Kidney (tissue), 14 donors: Measurements from ENCODE around the gene COL6A2. TPM values are rescaled to one million over a fixed set of nuclear protein-coding genes. Genes with fewer than 3 reads are reported as not detected.

Source experiments
- DNase-seq, 5 donors: peaks; one replicate each; pipeline ENCODE4 v3.0.0-alpha.2; 2013 to 2020
- FAIRE-seq: peaks from 2 replicates; lab custom pipeline; 2012; peaks lifted over from hg19 to GRCh38; lab: Jason Lieb, UNC
- H3K27ac ChIP-seq, 2 donors: one replicate each; pipeline ENCODE4 v1.7.0; 2013; ENCODE audit warnings: low read depth in 2 of 2, low read length in 2 of 2, inconsistent platforms in 1 of 2
- H3K27me3 ChIP-seq: one replicate; pipeline ENCODE4 v1.7.1; 2013; ENCODE audit warnings: low read length, inconsistent platforms; ENCODE audit not compliant: control insufficient read depth, insufficient read depth
- H3K36me3 ChIP-seq, 3 donors: one replicate each; pipeline versions ENCODE4 v1.7.0 to v1.7.1; 2013; ENCODE audit warnings: low read length in 3 of 3, control low read depth in 1 of 3, inconsistent platforms in 1 of 3; ENCODE audit not compliant: insufficient read depth in 3 of 3, control insufficient read depth in 2 of 3
- H3K4me1 ChIP-seq, 3 donors: one replicate each; pipeline versions ENCODE4 v1.7.0 to v1.7.1; 2013; ENCODE audit warnings: low read length in 3 of 3, inconsistent platforms in 1 of 3, low read depth in 1 of 3; ENCODE audit not compliant: control insufficient read depth in 2 of 3, insufficient read depth in 2 of 3
- H3K4me3 ChIP-seq, 3 donors: one replicate each; pipeline versions ENCODE4 v1.7.0 to v1.8.1; 2013; ENCODE audit warnings: low read length in 3 of 3, control low read depth in 1 of 3, inconsistent platforms in 1 of 3
- H3K9ac ChIP-seq, 3 donors: one replicate each; pipeline versions ENCODE4 v1.7.0 to v1.7.1; 2013; ENCODE audit warnings: low read length in 3 of 3, control low read depth in 1 of 3, inconsistent platforms in 1 of 3
- H3K9me3 ChIP-seq, 3 donors: one replicate each; pipeline versions ENCODE4 v1.7.0 to v1.7.1; 2013; ENCODE audit warnings: low read length in 3 of 3, control low read depth in 1 of 3, inconsistent platforms in 1 of 3; ENCODE audit not compliant: control insufficient read depth in 2 of 3, insufficient read depth in 1 of 3
- intact Hi-C: fragments of 100-400 bp; cut with DNase I; formaldehyde crosslinking; loops from one replicate; pipeline ENCODE4 v1.11.1; 2022
- polyA plus RNA-seq: library from polyadenylated mRNA; stranded (reverse); fragments of 350-450 nt; fragmentation: Illumina TruSeq; extraction: RNeasy Lipid Tissue Mini Kit (QIAGEN cat#74804); gene quantifications from one replicate; pipeline ENCODE4 v1.2.3, GENCODE V29; 2014; ENCODE audit warnings: low read depth, low replicate concordance; ENCODE audit not compliant: insufficient read depth
- total RNA-seq: library from RNA; stranded (reverse); fragmentation: NEBNext Ultra II Directional; extraction: Animal tissue kit (Norgen Biotek cat#: 25700); gene quantifications from one replicate; pipeline ENCODE4 v1.2.1, GENCODE V29; 2021
- TF ChIP-seq, protein P1 (sequence below): IDR thresholded peaks from 3 replicates; pipeline ENCODE4 v1.5.1; 2012; ENCODE audit warnings: mild to moderate bottlenecking, moderate library complexity, borderline replicate concordance; ENCODE audit not compliant: insufficient read depth; ENCODE audit errors: extremely low read depth
- donor health status: control.
- donor health status: control.
- donor health status: control.
- donor health status: control.
- donor health status: control.
- donor health status: DM: yes; HTN: yes; CAD: no.
- donor health status: Normal renal cell carcinoma (clear cell type).

The COL6A2 gene
- total and polyA plus RNA-seq, 2 donors from 2014 or later: 52.4 to 174 TPM

DNA sequence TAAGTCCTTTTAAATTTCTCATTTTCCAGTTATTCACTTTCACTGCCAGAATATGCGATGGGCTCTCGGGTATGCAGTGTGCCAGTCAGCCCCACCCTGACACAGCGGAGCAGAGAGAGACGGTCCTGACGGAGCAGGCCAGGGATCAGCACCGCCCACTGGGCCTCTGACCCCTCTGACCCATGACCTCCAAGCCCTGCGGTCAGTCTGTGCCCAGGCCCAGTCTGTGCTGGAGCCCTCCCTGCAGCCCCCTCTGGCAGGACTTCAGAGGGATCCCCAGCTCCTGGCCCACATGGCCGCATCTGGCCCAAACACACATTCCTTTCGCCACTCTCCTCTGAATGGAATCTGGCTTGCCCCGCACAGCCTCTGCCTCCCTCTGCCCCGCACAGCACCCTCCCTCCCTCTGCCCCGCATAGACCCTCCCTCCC, 43.4 kb upstream of the COL6A2 start:
- TF ChIP-seq, protein P1, sequence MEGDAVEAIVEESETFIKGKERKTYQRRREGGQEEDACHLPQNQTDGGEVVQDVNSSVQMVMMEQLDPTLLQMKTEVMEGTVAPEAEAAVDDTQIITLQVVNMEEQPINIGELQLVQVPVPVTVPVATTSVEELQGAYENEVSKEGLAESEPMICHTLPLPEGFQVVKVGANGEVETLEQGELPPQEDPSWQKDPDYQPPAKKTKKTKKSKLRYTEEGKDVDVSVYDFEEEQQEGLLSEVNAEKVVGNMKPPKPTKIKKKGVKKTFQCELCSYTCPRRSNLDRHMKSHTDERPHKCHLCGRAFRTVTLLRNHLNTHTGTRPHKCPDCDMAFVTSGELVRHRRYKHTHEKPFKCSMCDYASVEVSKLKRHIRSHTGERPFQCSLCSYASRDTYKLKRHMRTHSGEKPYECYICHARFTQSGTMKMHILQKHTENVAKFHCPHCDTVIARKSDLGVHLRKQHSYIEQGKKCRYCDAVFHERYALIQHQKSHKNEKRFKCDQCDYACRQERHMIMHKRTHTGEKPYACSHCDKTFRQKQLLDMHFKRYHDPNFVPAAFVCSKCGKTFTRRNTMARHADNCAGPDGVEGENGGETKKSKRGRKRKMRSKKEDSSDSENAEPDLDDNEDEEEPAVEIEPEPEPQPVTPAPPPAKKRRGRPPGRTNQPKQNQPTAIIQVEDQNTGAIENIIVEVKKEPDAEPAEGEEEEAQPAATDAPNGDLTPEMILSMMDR: no peak
- peak in 1 of 5 donors; percentile 72 for DNase-seq
- FAIRE-seq: no peak
- no peaks in the 10 kb centered on the region for H3K36me3 ChIP-seq
- H3K4me3 ChIP-seq: no peak overlapping the region
- peaks cover 0 to 6% (median 0%) of the 10 kb centered on the region in 3 donors for H3K4me1 ChIP-seq
- intact Hi-C loops: no loop called here
- H3K27me3 ChIP-seq: no peaks in the 10 kb centered on the region
- no peaks in the 10 kb centered on the region for H3K9me3 ChIP-seq
- no peak overlapping the region for H3K9ac ChIP-seq
- no peak overlapping the region for H3K27ac ChIP-seq

DNA sequence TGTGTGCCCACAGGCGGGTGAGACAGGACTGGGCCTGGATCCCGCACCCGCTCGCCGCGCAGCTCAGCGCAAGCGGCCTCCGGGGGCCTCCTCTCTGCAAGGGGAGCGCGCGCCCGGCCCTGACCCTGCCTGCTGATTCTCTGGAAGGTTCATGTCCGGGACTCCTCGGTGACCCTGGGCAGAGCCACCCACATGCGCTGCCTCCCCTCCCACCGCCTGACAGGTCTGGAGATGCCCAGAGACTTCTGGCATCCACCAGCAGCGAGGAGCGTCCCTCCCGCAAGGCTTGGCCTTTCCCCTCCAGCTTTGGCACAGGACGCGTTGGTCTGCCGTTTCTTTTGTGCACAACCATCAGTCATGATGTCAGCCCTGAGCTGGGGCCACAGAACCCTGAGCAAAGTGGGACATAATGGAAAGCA, 42.0 kb upstream of the COL6A2 start:
- Histone ChIP-seq H3K27me3 (no peaks in the 10 kb centered on the region), H3K9me3 (no peaks in the 10 kb centered on the region), H3K4me3 (no peak overlapping the region), H3K36me3 (no peaks in the 10 kb centered on the region), H3K27ac (peak overlapping the region; percentile 11 to 56), H3K9ac (peak overlapping the region in 1 of 3 donors; percentile 19), H3K4me1 (peaks cover 0 to 2% (median 0%) of the 10 kb centered on the region in 3 donors)
- TF ChIP-seq, protein P1: no peak
- peak in 1 of 5 donors; percentile 78 for DNase-seq
- FAIRE-seq: no peak
- intact Hi-C loops: no loop called here

DNA sequence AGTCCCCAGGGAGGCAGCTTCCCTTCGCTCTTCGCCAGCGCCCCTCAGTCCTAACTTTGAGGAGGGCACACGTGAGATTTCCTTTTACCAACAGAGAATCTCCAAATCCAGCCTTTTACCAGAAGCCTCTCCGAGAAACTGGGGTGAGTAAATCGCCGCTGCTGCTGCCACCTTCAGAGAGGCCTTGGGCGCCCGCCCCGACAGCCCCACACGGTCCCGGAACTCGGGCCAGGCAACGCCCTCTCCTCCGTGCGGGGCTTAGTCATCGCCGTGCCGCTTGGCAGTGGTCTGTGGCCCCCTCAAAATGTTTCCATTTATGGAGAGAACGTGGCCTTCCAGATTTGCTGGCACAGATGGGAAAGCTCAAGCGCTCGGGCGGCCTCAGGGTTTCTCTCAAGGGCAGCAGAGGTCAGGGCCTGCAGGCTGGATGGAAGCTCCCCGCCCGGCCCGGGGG, 41.4 kb upstream of the COL6A2 start:
- Histone ChIP-seq H3K9me3 (peaks cover 0 to 2% (median 0%) of the 10 kb centered on the region in 3 donors), H3K27me3 (no peaks in the 10 kb centered on the region), H3K4me3 (no peak overlapping the region), H3K9ac (peak overlapping the region in 1 of 3 donors; percentile 19), H3K27ac (peak overlapping the region in 1 of 2 donors; percentile 56), H3K4me1 (peaks cover 0 to 2% (median 0%) of the 10 kb centered on the region in 3 donors), H3K36me3 (no peaks in the 10 kb centered on the region)
- intact Hi-C loops: no loop called here
- no peak for FAIRE-seq
- TF ChIP-seq, protein P1: no peak
- DNase-seq: peak in 4 of 5 donors; percentile 51 to 95 (median 74)
